DND-41 (cell line): Measurements from ENCODE around the gene RNGTT.

ENCODE experiments used
- ATAC-seq: fragments of 200-7000 bp; cut with Tn5 transposase; 3 replicates; pipeline ENCODE4 v1.9.1; 2021; ENCODE audit warnings: low read depth; ENCODE audit not compliant: insufficient read depth
- DNase-seq: peaks from one replicate; pipeline ENCODE4 v3.0.0-alpha.2; 2020
- H2AFZ ChIP-seq: 2 replicates; pipeline ENCODE4 v1.6.0; 2012; ENCODE audit warnings: low read depth, low read length
- H3K27ac ChIP-seq: 2 replicates; pipeline ENCODE4 v1.5.1; 2012; ENCODE audit warnings: low read length, inconsistent platforms
- H3K27me3 ChIP-seq: fragments of 200-600 bp; sonication (generic); 2 replicates; pipeline ENCODE4 v1.6.0; 2012; ENCODE audit warnings: low read length, mild to moderate bottlenecking, inconsistent platforms; ENCODE audit not compliant: insufficient read depth, poor library complexity
- H3K36me3 ChIP-seq: 2 replicates; pipeline ENCODE4 v1.5.1; 2012; ENCODE audit warnings: low read length, inconsistent platforms; ENCODE audit not compliant: insufficient read depth
- H3K4me1 ChIP-seq: 2 replicates; pipeline ENCODE4 v1.5.1; 2012; ENCODE audit warnings: mild to moderate bottlenecking, low read length; ENCODE audit not compliant: insufficient read depth
- H3K4me2 ChIP-seq: 2 replicates; pipeline ENCODE4 v1.6.0; 2012; ENCODE audit warnings: mild to moderate bottlenecking, moderate library complexity, low read length, inconsistent platforms; ENCODE audit not compliant: insufficient read depth
- H3K4me3 ChIP-seq, 2 experiments: fragments of 200-600 bp in 1 of 2; shearing (Covaris generic) in 1 of 2; 2 replicates each; pipeline ENCODE4 v1.5.1; 2012 to 2016; ENCODE audit warnings: inconsistent platforms in 2 of 2, low read length in 2 of 2, mild to moderate bottlenecking in 2 of 2, low read depth in 1 of 2, moderate library complexity in 1 of 2
- H3K79me2 ChIP-seq: 2 replicates; pipeline ENCODE4 v1.6.0; 2012; ENCODE audit warnings: low read length, inconsistent platforms; ENCODE audit not compliant: insufficient read depth
- H3K9ac ChIP-seq: 2 replicates; pipeline ENCODE4 v1.6.0; 2012; ENCODE audit warnings: low read depth, mild to moderate bottlenecking, inconsistent platforms, low read length, moderate library complexity
- H3K9me3 ChIP-seq: 2 replicates; pipeline ENCODE4 v1.5.1; 2012; ENCODE audit warnings: low read length, moderate library complexity, mild to moderate bottlenecking, inconsistent platforms; ENCODE audit not compliant: insufficient read depth, severe bottlenecking
- H4K20me1 ChIP-seq: 2 replicates; pipeline ENCODE4 v1.6.0; 2012; ENCODE audit warnings: low read length; ENCODE audit not compliant: insufficient read depth
- CTCF ChIP-seq: IDR thresholded peaks from 2 replicates; pipeline ENCODE4 v1.5.1; 2012; ENCODE audit warnings: borderline replicate concordance, low read length, moderate library complexity, mild to moderate bottlenecking; ENCODE audit not compliant: poor library complexity, severe bottlenecking; ENCODE audit errors: extremely low read depth
- EZH2 ChIP-seq: IDR thresholded peaks from 3 replicates; pipeline ENCODE4 v1.6.1; 2012; ENCODE audit warnings: borderline replicate concordance, low read depth, mild to moderate bottlenecking, moderate library complexity, low read length, inconsistent platforms; ENCODE audit not compliant: severe bottlenecking

Gene RNGTT

DNA sequence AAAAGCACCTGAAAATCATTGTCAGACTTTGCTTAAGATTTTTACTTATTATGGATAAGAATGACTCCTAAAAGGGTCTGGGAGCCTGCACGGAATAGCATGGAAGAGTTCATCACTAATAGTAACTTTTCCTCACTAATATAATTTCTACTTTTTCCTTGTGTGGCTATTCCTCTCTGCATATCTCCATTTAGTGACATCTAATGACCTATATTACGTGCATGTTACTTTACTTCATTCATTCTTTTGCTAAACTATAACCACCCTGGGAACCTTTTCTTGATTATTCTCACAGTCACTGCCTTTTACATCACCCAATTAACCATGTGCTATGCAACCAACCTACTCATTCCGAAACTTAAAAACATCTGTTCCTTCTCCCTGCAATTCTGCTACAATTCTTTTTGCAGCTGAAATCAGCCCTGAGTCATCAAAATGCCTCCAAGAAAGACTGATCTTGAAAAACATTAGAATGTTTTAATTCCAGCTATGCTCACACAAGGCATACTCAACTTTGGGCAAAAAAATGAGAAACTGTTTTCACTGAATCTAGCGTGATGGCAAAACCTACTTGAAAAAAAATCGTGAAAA is 313.3 kb downstream of the RNGTT start:
- no peaks in the 10 kb centered on the region for H3K9me3 ChIP-seq
- H3K4me3 ChIP-seq: no peak overlapping the region
- TF ChIP-seq CTCF (no peak), EZH2 (no peak)
- no peaks in the 10 kb centered on the region for H3K27me3 ChIP-seq
- no peak for ATAC-seq
- no peak overlapping the region for H3K4me2 ChIP-seq
- no peaks in the 10 kb centered on the region for H4K20me1 ChIP-seq
- H3K79me2 ChIP-seq: no peaks in the 10 kb centered on the region
- no peak overlapping the region for H3K9ac ChIP-seq
- H3K36me3 ChIP-seq: no peaks in the 10 kb centered on the region
- no peaks in the 10 kb centered on the region for H3K4me1 ChIP-seq
- no peak overlapping the region for H3K27ac ChIP-seq
- no peak for DNase-seq
- H2AFZ ChIP-seq: no peak overlapping the region

- no peak overlapping the region for H3K4me3 ChIP-seq
- DNase-seq (no peak), ATAC-seq (0 out of 3 replicates have a peak, but pooled peaks have one; percentile 27)
- no peaks in the 10 kb centered on the region for H3K79me2 ChIP-seq
- no peak overlapping the region for H3K9ac ChIP-seq
- H3K4me1 ChIP-seq: no peaks in the 10 kb centered on the region
- H4K20me1 ChIP-seq: no peaks in the 10 kb centered on the region
- no peaks in the 10 kb centered on the region for H3K27me3 ChIP-seq
- H3K4me2 ChIP-seq: no peak overlapping the region
- no peaks in the 10 kb centered on the region for H3K36me3 ChIP-seq
- no peak overlapping the region for H2AFZ ChIP-seq
- no peak for TF ChIP-seq EZH2
- H3K9me3 ChIP-seq: no peaks in the 10 kb centered on the region
- no peak overlapping the region for H3K27ac ChIP-seq
Measured at GRCh38 chr6:88641178-88641903, 322.1 kb downstream of the RNGTT start.

GRCh38 chr6:88637761-88638545 is 325.5 kb downstream of the RNGTT start:
- no peak for TF ChIP-seq EZH2
- ATAC-seq: no peak
- no peaks in the 10 kb centered on the region for H4K20me1 ChIP-seq
- no peak overlapping the region for H3K9ac ChIP-seq
- H3K4me2 ChIP-seq: no peak overlapping the region
- H3K4me3 ChIP-seq: no peak overlapping the region
- no peak for DNase-seq
- no peak overlapping the region for H3K27ac ChIP-seq
- H3K4me1 ChIP-seq: no peaks in the 10 kb centered on the region
- no peaks in the 10 kb centered on the region for H3K36me3 ChIP-seq
- H3K27me3 ChIP-seq: no peaks in the 10 kb centered on the region
- no peaks in the 10 kb centered on the region for H3K9me3 ChIP-seq
- H2AFZ ChIP-seq: no peak overlapping the region
- no peaks in the 10 kb centered on the region for H3K79me2 ChIP-seq

DNA sequence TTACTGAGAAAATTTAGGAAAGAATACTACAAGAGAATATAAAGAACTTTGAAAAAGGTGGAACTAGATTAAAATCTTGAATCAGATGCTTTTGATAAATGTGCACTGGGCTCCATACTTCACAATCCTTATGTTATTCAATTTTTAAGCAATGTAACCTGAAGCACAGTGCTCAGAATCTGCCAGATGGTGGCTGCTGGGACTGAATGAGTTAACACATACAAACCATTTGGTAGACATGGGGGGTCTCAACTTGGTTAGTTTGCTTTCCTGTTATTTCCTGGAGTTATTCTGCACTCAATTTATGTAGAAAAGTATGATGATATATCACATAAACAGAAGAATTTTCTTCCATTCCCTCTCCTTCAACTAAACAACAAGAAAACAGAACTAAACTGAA is 326.5 kb downstream of the RNGTT start:
- Histone ChIP-seq H3K36me3 (no peaks in the 10 kb centered on the region), H3K79me2 (no peaks in the 10 kb centered on the region), H3K9ac (no peak overlapping the region), H3K27me3 (no peaks in the 10 kb centered on the region), H2AFZ (no peak overlapping the region), H3K9me3 (no peaks in the 10 kb centered on the region), H3K4me2 (no peak overlapping the region), H4K20me1 (no peaks in the 10 kb centered on the region), H3K4me1 (0 out of 2 replicates have a peak, but pooled peaks cover 3% of the 10 kb centered on the region), H3K27ac (no peak overlapping the region), H3K4me3 (no peak overlapping the region)
- no peak for ATAC-seq
- no peak for DNase-seq
- TF ChIP-seq EZH2: no peak
- no peak for TF ChIP-seq CTCF
